Mammary epithelial cell (primary cell): ENCODE measurements around the gene GTPBP2.

ENCODE experiments used
- CTCF ChIP-seq, 2 donors: IDR thresholded peaks in 1 of 2; conservative IDR thresholded peaks in 1 of 2; 2 replicates each; pipeline ENCODE4 v1.5.1; 2011 to 2012; ENCODE audit warnings: inconsistent platforms in 2 of 2, low read length in 2 of 2, mild to moderate bottlenecking in 2 of 2, control low read depth in 1 of 2, low read depth in 1 of 2; ENCODE audit not compliant: insufficient read depth in 1 of 2; ENCODE audit errors: extremely low read depth in 1 of 2
- EZH2 ChIP-seq: IDR thresholded peaks from 2 replicates; pipeline ENCODE4 v1.6.1; 2012; ENCODE audit warnings: low read length, inconsistent platforms, borderline replicate concordance

- TF ChIP-seq CTCF (conservative IDR thresholded peaks at IDR 0.05 in 1 of 2, IDR thresholded peaks at IDR 0.05 in 1 of 2; ENCODE audit: extremely low read depth in 1 of 2, insufficient read depth in 1 of 2, low read depth in 1 of 2, low read length in 2 of 2), result no peak
- no peak for TF ChIP-seq EZH2
Measured at GRCh38 chr6:43669922-43670622, 41.0 kb upstream of the GTPBP2 start.
